ENCODE data around the gene RESF1. TPM values are rescaled to one million over a fixed set of nuclear protein-coding genes. Genes with fewer than 3 reads are reported as not detected.
"Not testable (repeated sequence)": the region's sequence is repeated elsewhere in the genome, so short reads cannot be mapped to it uniquely, and the experiment has no call there.

Gene RESF1
- 10 to 100 TPM; 10.2 to 41.9 (median 17.6) TPM for polyA plus RNA-seq

GRCh38 chr12:31959161-31959700 lies at the start of gene RESF1:
RESF1 (plus strand) TSS chr12:31959415; CDS start chr12:31980956, 21,541 bp downstream.
- 1% methylated on average over 58 to 67 of the region's 67 CpGs for WGBS, 3 donors

GRCh38 chr12:31914927-31915326 lies 44.3 kb upstream of the RESF1 start:
- H3K27ac ChIP-seq (ENCODE audit: low read depth, low read length): no peak overlapping the region
- WGBS, 3 donors: 54 to 67% (median 56%) methylated on average over 1 of the region's 1 CpG

More at GRCh38 chr12:31959161-31959700, at the start of gene RESF1:
- peak within 1 kb of the TSS; percentile 88 for H3K27ac ChIP-seq (ENCODE audit: low read depth, low read length)

- H3K27ac ChIP-seq (ENCODE audit: low read depth, low read length): no peak overlapping the region
- WGBS, 3 donors: 93% methylated on average over 3 of the region's 3 CpGs
These were observed 43.8 kb upstream of the RESF1 start for GRCh38 chr12:31915446-31915845.

- 86 to 95% (median 93%) methylated on average over 1 of the region's 1 CpG for WGBS, 3 donors
- no peak overlapping the region for H3K27ac ChIP-seq (ENCODE audit: low read depth, low read length)
These were observed 36.7 kb upstream of the RESF1 start for GRCh38 chr12:31922341-31923062.

GRCh38 chr12:31923063-31923412 lies 36.2 kb upstream of the RESF1 start:
- WGBS, 3 donors: 86 to 98% (median 93%) methylated on average over 2 of the region's 2 CpGs
- H3K27ac ChIP-seq (ENCODE audit: low read depth, low read length): no peak overlapping the region

GRCh38 chr12:31928246-31929026 lies 30.8 kb upstream of the RESF1 start:
- H3K27ac ChIP-seq (ENCODE audit: low read depth, low read length): no peak overlapping the region
- WGBS, 3 donors: 75 to 93% (median 81%) methylated on average over 8 of the region's 8 CpGs

GRCh38 chr12:31929027-31929526 lies 30.1 kb upstream of the RESF1 start:
- H3K27ac ChIP-seq (ENCODE audit: low read depth, low read length): no peak overlapping the region
- WGBS, 3 donors: 83 to 95% (median 91%) methylated on average over 5 of the region's 5 CpGs

GRCh38 chr12:31931796-31932715 lies 27.2 kb upstream of the RESF1 start:
- WGBS, 3 donors: 68 to 85% (median 84%) methylated on average over 7 of the region's 7 CpGs

GRCh38 chr12:31944299-31944698 lies 14.9 kb upstream of the RESF1 start:
- 90 to 97% (median 95%) methylated on average over 4 of the region's 4 CpGs for WGBS, 3 donors
- H3K27ac ChIP-seq (ENCODE audit: low read depth, low read length): no peak overlapping the region

More at GRCh38 chr12:31931796-31932715, 27.2 kb upstream of the RESF1 start:
- no peak overlapping the region for H3K27ac ChIP-seq (ENCODE audit: low read depth, low read length)

GRCh38 chr12:31947971-31948370 lies 11.2 kb upstream of the RESF1 start:
- 86 to 96% (median 95%) methylated on average over 6 of the region's 6 CpGs for WGBS, 3 donors
- no peak overlapping the region for H3K27ac ChIP-seq (ENCODE audit: low read depth, low read length)

- WGBS, 3 donors: 33 to 86% (median 77%) methylated on average over 3 of the region's 3 CpGs
- H3K27ac ChIP-seq (ENCODE audit: low read depth, low read length): not testable (repeated sequence)
These were observed 10.4 kb upstream of the RESF1 start for GRCh38 chr12:31948697-31949359.

- H3K27ac ChIP-seq (ENCODE audit: low read depth, low read length): no peak overlapping the region
- 83 to 92% (median 89%) methylated on average over 4 of the region's 4 CpGs for WGBS, 3 donors
These were observed 9.1 kb upstream of the RESF1 start for GRCh38 chr12:31950088-31950487.

- no peak overlapping the region for H3K27ac ChIP-seq (ENCODE audit: low read depth, low read length)
These were observed 8.7 kb upstream of the RESF1 start for GRCh38 chr12:31950492-31950891.

GRCh38 chr12:31951008-31951407 lies 8.2 kb upstream of the RESF1 start:
- 50 to 74% (median 70%) methylated on average over 4 of the region's 4 CpGs for WGBS, 3 donors
- no peak overlapping the region for H3K27ac ChIP-seq (ENCODE audit: low read depth, low read length)

GRCh38 chr12:31951939-31952338 lies 7.3 kb upstream of the RESF1 start:
- WGBS, 3 donors: 92 to 96% (median 96%) methylated on average over 2 of the region's 2 CpGs
- no peak overlapping the region for H3K27ac ChIP-seq (ENCODE audit: low read depth, low read length)

GRCh38 chr12:31952418-31952817 lies 6.8 kb upstream of the RESF1 start:
- no peak overlapping the region for H3K27ac ChIP-seq (ENCODE audit: low read depth, low read length)
- WGBS, 3 donors: 92 to 97% (median 95%) methylated on average over 5 of the region's 5 CpGs

GRCh38 chr12:31954925-31955858 lies 4.0 kb upstream of the RESF1 start:
- no peak overlapping the region for H3K27ac ChIP-seq (ENCODE audit: low read depth, low read length)
- WGBS, 3 donors: 89 to 97% (median 93%) methylated on average over 7 of the region's 7 CpGs
